ENCODE data around the gene ABHD8.

The ABHD8 gene

DNA sequence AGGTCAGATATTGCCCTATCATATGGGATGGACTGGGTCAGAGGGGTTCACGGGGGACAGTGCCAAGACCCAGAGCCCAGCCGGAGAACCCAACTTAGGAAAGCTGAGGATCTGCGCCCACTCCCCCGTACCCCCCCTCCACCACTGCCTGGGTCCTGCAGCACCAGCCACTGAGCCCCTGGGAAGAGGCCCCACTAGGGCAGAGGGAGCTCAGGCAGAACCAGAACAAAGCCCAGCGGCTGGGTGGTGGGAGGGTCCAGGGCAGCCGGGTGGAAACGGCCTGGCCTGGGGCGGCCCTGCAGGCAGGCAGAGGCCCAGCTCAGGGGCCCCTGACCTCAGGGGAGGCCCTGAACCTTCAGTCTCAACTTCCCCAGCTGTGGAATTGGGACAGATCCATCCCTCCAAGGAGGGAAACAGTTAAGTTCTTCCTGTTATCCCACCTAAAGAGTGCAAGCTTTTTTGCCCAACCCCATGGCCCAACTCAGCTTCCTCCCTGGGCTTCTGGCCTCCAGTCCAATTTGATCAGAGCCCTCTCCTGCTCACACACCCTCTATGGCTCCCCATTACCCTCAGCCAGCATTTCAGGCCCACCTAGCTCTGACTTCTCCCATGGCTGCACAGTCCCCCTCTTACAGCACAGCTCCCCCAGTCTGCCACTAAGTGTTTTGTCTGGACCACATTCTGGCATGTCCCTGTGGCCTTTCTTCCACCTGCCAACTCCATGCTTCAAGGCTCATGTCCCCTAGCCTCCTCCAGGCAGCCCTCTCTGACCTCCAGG, 60.6 kb downstream of the ABHD8 start:
- no peak for DNase-seq (ENCODE audit: low read depth in 3 of 3)
